GM12878 (cell line): ENCODE data around the gene NR1H4. TPM values are rescaled to one million over a fixed set of nuclear protein-coding genes. Genes with fewer than 3 reads are reported as not detected.

Experiments
- ATAC-seq: fragments of 200-7000 bp; cut with Tn5 transposase; 3 replicates; pipeline ENCODE4 v1.9.1; 2020; ENCODE audit warnings: mild to moderate bottlenecking, moderate library complexity
- BruUV-seq: library from RNA; stranded (reverse); fragments of 400-500 nt; replicated peaks from 2 replicates; lab custom pipeline; 2021; lab: Mats Ljungman, UMichigan
- CTCF ChIA-PET: fragments of 300-600 bp; sonication (Branson Sonifier 250); formaldehyde crosslinking; extraction: SDS; loops from one replicate; lab custom pipeline; 2021; ENCODE audit warnings: inconsistent platforms; lab: Yijun Ruan, JAX
- POLR2A ChIA-PET: fragments of 350-600 bp; formaldehyde crosslinking; extraction: SDS; loops from one replicate; lab custom pipeline; 2021; ENCODE audit warnings: inconsistent platforms; lab: Charles Lee
- RAD21 ChIA-PET: fragments of 300-600 bp; sonication (Branson Sonifier 250); formaldehyde crosslinking; loops from one replicate; lab custom pipeline; 2023; ENCODE audit warnings: antibody characterized with exemption; ENCODE audit not compliant: unreplicated experiment; lab: Charles Lee
- SMC1A ChIA-PET: fragments of 300-600 bp; sonication (Branson Sonifier 250); formaldehyde crosslinking; loops from one replicate; lab custom pipeline; 2023; ENCODE audit not compliant: unreplicated experiment, uncharacterized antibody; lab: Charles Lee
- DNase-seq: peaks from one replicate; pipeline ENCODE4 v3.0.0-alpha.2; 2011; ENCODE audit warnings: low read depth, low spot score
- FAIRE-seq: peaks from 3 replicates; lab custom pipeline; 2011; peaks lifted over from hg19 to GRCh38; lab: Jason Lieb, UNC
- H2AFZ ChIP-seq: 2 replicates; pipeline ENCODE4 v1.6.0; 2011; ENCODE audit warnings: low read depth, low read length, control low read depth; ENCODE audit not compliant: control insufficient read depth
- H3K27ac ChIP-seq: 2 replicates; pipeline ENCODE4 v1.5.1; 2011; ENCODE audit warnings: control low read depth; ENCODE audit not compliant: control insufficient read depth, insufficient read depth
- H3K27me3 ChIP-seq, 2 experiments: replicated peaks in 1 of 2; 2 replicates each; pipeline versions ENCODE4 v1.6.0 to v1.6.1; 2011; ENCODE audit warnings: low read length in 1 of 2; ENCODE audit not compliant: control insufficient read depth in 2 of 2, insufficient read depth in 2 of 2
- H3K36me3 ChIP-seq, 2 experiments: 2 replicates each; pipeline ENCODE4 v1.5.1; 2011; ENCODE audit warnings: low read length in 1 of 2; ENCODE audit not compliant: control insufficient read depth in 2 of 2, insufficient read depth in 2 of 2
- H3K4me1 ChIP-seq: 2 replicates; pipeline ENCODE4 v1.6.1; 2011; ENCODE audit warnings: mild to moderate bottlenecking, low read length, moderate library complexity, mixed read lengths; ENCODE audit not compliant: control insufficient read depth, insufficient read depth
- H3K4me2 ChIP-seq: 2 replicates; pipeline ENCODE4 v1.6.0; 2011; ENCODE audit warnings: control low read depth; ENCODE audit not compliant: control insufficient read depth, insufficient read depth
- H3K4me3 ChIP-seq: fragments of 200-600 bp; sonication (generic); 2 replicates; pipeline ENCODE4 v1.5.1; 2016
- H3K79me2 ChIP-seq: 2 replicates; pipeline ENCODE4 v1.6.0; 2011; ENCODE audit warnings: low read length; ENCODE audit not compliant: control insufficient read depth, insufficient read depth
- H3K9ac ChIP-seq: 2 replicates; pipeline ENCODE4 v1.8.0; 2011; ENCODE audit warnings: low read length, control low read depth, mixed read lengths; ENCODE audit not compliant: control insufficient read depth, insufficient read depth
- H3K9me3 ChIP-seq: replicated peaks from 3 replicates; pipeline ENCODE4 v1.5.1; 2011; ENCODE audit warnings: mild to moderate bottlenecking, low read length; ENCODE audit not compliant: control insufficient read depth, insufficient read depth
- H4K20me1 ChIP-seq: 2 replicates; pipeline ENCODE4 v1.6.0; 2011; ENCODE audit not compliant: control insufficient read depth, insufficient read depth
- BACH1 ChIP-seq: fragments of 450-650 bp; IDR thresholded peaks from 2 replicates; pipeline ENCODE4 v1.6.1; 2017; ENCODE audit warnings: mild to moderate bottlenecking, borderline replicate concordance
- BCL11A ChIP-seq: IDR thresholded peaks from 2 replicates; pipeline ENCODE4 v1.6.1; 2011; ENCODE audit warnings: low read depth, low read length
- CREB1 ChIP-seq: IDR thresholded peaks from 2 replicates; pipeline ENCODE4 v1.6.1; 2012; ENCODE audit warnings: low read depth, mild to moderate bottlenecking, inconsistent platforms
- E2F4 ChIP-seq: IDR thresholded peaks from 2 replicates; pipeline ENCODE4 v1.6.1; 2012; ENCODE audit warnings: low read depth, low read length, improper control_type of control experiment
- EP300 ChIP-seq, 2 experiments: fragments of 150-350 bp in 1 of 2; IDR thresholded peaks; 2 replicates each; pipeline ENCODE4 v1.6.1; 2011 to 2012; ENCODE audit warnings: low read depth in 2 of 2, low read length in 2 of 2, borderline replicate concordance in 1 of 2, improper control_type of control experiment in 1 of 2, inconsistent platforms in 1 of 2; ENCODE audit not compliant: control insufficient read depth in 1 of 2
- FOS ChIP-seq: IDR thresholded peaks from 3 replicates; pipeline ENCODE4 v1.6.1; 2011; ENCODE audit warnings: borderline replicate concordance; ENCODE audit not compliant: insufficient read length; ENCODE audit errors: extremely low read depth
- HDAC6 ChIP-seq: fragments of 200-600 bp; sonication (generic); IDR thresholded peaks from one replicate; pipeline ENCODE4 v1.8.0; 2017; ENCODE audit warnings: antibody characterized with exemption; ENCODE audit not compliant: unreplicated experiment
- HSF1 ChIP-seq: fragments of 150-350 bp; IDR thresholded peaks from 2 replicates; pipeline ENCODE4 v1.6.1; 2014; ENCODE audit warnings: mild to moderate bottlenecking, low read depth, low read length
- IKZF1 ChIP-seq: fragments of 450-650 bp; conservative IDR thresholded peaks from 2 replicates; pipeline ENCODE4 v1.6.1; 2017; ENCODE audit warnings: antibody characterized with exemption, mild to moderate bottlenecking
- IRF3 ChIP-seq: fragments of 450-650 bp; IDR thresholded peaks from 2 replicates; pipeline ENCODE4 v1.6.1; 2014; ENCODE audit warnings: mild to moderate bottlenecking
- MEF2B ChIP-seq: fragments of 450-650 bp; IDR thresholded peaks from 2 replicates; pipeline ENCODE4 v1.6.1; 2018; ENCODE audit warnings: mild to moderate bottlenecking, moderate library complexity; ENCODE audit not compliant: partially characterized antibody, poor library complexity, severe bottlenecking
- MLLT1 ChIP-seq: fragments of 450-650 bp; IDR thresholded peaks from 2 replicates; pipeline ENCODE4 v1.6.1; 2016; ENCODE audit warnings: mild to moderate bottlenecking
- RAD21 ChIP-seq: IDR thresholded peaks from 2 replicates; pipeline ENCODE4 v1.6.1; 2011; ENCODE audit warnings: mild to moderate bottlenecking, low read depth, low read length, moderate library complexity; ENCODE audit not compliant: insufficient read depth
- RB1 ChIP-seq: fragments of 450-650 bp; formaldehyde crosslinking; IDR thresholded peaks from 2 replicates; pipeline ENCODE4 v1.6.1; 2017; ENCODE audit warnings: mild to moderate bottlenecking, borderline replicate concordance
- SRF ChIP-seq, 2 experiments: IDR thresholded peaks; 2 replicates each; pipeline ENCODE4 v1.6.1; 2011; ENCODE audit warnings: low read depth in 2 of 2, low read length in 2 of 2, mild to moderate bottlenecking in 1 of 2, moderate library complexity in 1 of 2
- TBL1XR1 ChIP-seq: IDR thresholded peaks from 2 replicates; pipeline ENCODE4 v1.6.1; 2012; ENCODE audit warnings: low read depth, low read length, improper control_type of control experiment
- TCF3 ChIP-seq: IDR thresholded peaks from 2 replicates; pipeline ENCODE4 v1.6.1; 2012; ENCODE audit warnings: low read depth, mild to moderate bottlenecking, low read length, borderline replicate concordance; ENCODE audit not compliant: insufficient read depth
- YBX1 ChIP-seq: fragments of 450-650 bp; IDR thresholded peaks from 2 replicates; pipeline ENCODE4 v1.6.1; 2016; ENCODE audit warnings: antibody characterized with exemption
- WGBS: methylation state at CpG from one replicate; pipeline ENCODE4 v1.1.6; 2016; ENCODE audit warnings: low lambda C conversion rate; ENCODE audit not compliant: insufficient replicate concordance, insufficient coverage; ENCODE audit errors: missing lambda C conversion rate; 5-methylcytosine and 5-hydroxymethylcytosine counted together
- in situ Hi-C: fragments of 300-500 bp; cut with MboI; formaldehyde crosslinking; loops from 9 replicates; pipeline ENCODE4 v1.14.3; 2018; ENCODE audit warnings: mixed read lengths
- intact Hi-C: fragments of 100-400 bp; cut with micrococcal nuclease; formaldehyde crosslinking; loops from one replicate; pipeline ENCODE4 v1.14.2; 2022; ENCODE audit not compliant: unreplicated experiment
- polyA plus RNA-seq, 11 experiments: library from polyadenylated mRNA; depleted of rRNA in 4 of 11; unstranded in 6 of 11; stranded (reverse) in 5 of 11; fragments of >200 nt; fragmentation: Nextera tagmentation in 4 of 11; fragmentation: Illumina TruSeq in 1 of 11; extraction: Ambion mirVana in 4 of 11; extraction: Trizol in 1 of 11; gene quantifications; 1 replicate in 1 of 11; 2 replicates in 10 of 11; pipeline versions ENCODE4 v1.2.1 to v1.2.3, GENCODE V29; 2011 to 2016; ENCODE audit warnings: inconsistent platforms in 2 of 11, missing spikeins in 2 of 11, low read depth in 1 of 11
- total RNA-seq, 4 experiments: library from RNA; depleted of rRNA in 3 of 4; stranded (reverse); fragments of >200 nt in 3 of 4; fragmentation: Illumina TruSeq in 1 of 4; extraction: Trizol in 1 of 4; gene quantifications; 2 replicates each; pipeline versions ENCODE4 v1.2.1 to v1.2.3, GENCODE V29; 2013 to 2021

NR1H4 gene
- total and polyA plus RNA-seq, 10 of the 15 experiments (the other 5 are each of a cell fraction or from before 2014, with no cell fraction given), result 0.04 TPM; not detected in 9

- ChIA-PET CTCF (interaction anchor here (0.8 kb wide), 1 partner anchor 143 kb away, joined by 3 read pairs; no protein-coding TSS in a partner anchor), POLR2A (no interaction called here), SMC1A (interaction anchor here (0.6 kb wide), 1 partner anchor 17 kb away, joined by 3 read pairs; no protein-coding TSS in a partner anchor), RAD21 (no interaction called here)
- Histone ChIP-seq H3K4me2 (no peak overlapping the region), H3K27me3 (no peaks in the 10 kb centered on the region), H3K27ac (no peak overlapping the region), H3K4me3 (no peak overlapping the region), H3K36me3 (no peaks in the 10 kb centered on the region), H2AFZ (no peak overlapping the region), H3K79me2 (no peaks in the 10 kb centered on the region), H3K4me1 (no peaks in the 10 kb centered on the region), H3K9ac (no peak overlapping the region), H4K20me1 (no peaks in the 10 kb centered on the region), H3K9me3 (no peaks in the 10 kb centered on the region)
- no TSS peak for BruUV-seq
- DNase-seq, result no peak
- ATAC-seq, result no peak
- TF ChIP-seq EP300 (IDR thresholded peaks at IDR 0.05; ENCODE audit: borderline replicate concordance in 1 of 2, control insufficient read depth in 1 of 2, low read depth in 2 of 2, low read length in 2 of 2), result no peak
- TF ChIP-seq TBL1XR1, result no peak
- TF ChIP-seq E2F4, result no peak
- TF ChIP-seq IRF3, result no peak
- TF ChIP-seq HSF1, result no peak
- no peak for TF ChIP-seq RAD21
- no peak for TF ChIP-seq BACH1
- TF ChIP-seq YBX1, result no peak
- no peak for TF ChIP-seq MLLT1
- TF ChIP-seq SRF (IDR thresholded peaks at IDR 0.05; ENCODE audit: low read depth in 2 of 2, low read length in 2 of 2), result no peak
- TF ChIP-seq IKZF1, result no peak
- TF ChIP-seq BCL11A, result no peak
- no peak for TF ChIP-seq TCF3
- TF ChIP-seq MEF2B, result no peak
- TF ChIP-seq CREB1, result no peak
- TF ChIP-seq HDAC6, result no peak
- TF ChIP-seq FOS, result no peak
- no peak for TF ChIP-seq RB1
- 38% methylated on average over 1 of the region's 1 CpG for WGBS
- no peak for FAIRE-seq
- in situ Hi-C loops (no loop called here), intact Hi-C loops (no loop called here)
These were observed 54.9 kb downstream of the NR1H4 start for GRCh38 chr12:100528471-100529127.
